Activated CD4-positive, alpha-beta T cell treated with anti-CD3 and anti-CD28 coated beads, Interleukin-2, amount 50 U/mL, for 16 hours (primary cell): ENCODE data around the gene OMP.

Experiments used
- DNase-seq: peaks from one replicate; pipeline ENCODE4 v3.0.0-alpha.2; 2020

The OMP gene

DNA sequence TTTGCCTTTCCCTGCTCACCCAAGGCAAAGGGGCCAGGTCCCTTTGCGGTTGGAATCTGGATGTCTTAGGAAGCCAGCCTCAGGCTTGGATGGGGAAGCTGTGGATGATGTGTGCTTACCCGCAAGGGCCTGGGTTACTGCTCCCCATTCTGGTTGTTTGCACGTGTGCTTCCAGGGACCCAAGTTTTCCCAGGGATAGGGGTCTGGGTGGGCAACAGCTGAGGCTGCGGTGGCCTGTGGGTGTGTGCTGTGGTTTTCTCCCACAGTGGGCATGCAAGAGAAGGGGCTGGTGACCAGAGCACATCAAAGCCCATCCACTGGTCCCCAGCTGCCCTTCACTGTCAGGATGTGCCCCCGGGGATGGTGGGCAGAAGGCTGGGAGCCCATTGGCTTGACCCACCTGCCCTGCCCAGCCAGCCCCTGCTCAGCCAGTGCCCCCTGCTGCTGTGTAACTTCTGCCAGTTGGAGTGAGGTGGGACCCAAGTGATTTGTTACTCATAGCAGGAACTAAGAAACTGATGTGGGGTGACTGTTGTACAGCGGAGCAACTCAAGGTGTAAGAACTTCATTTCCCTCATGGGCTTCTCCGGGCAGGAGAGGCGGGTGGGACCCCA is 32.6 kb upstream of the OMP start:
- no peak for DNase-seq

DNA sequence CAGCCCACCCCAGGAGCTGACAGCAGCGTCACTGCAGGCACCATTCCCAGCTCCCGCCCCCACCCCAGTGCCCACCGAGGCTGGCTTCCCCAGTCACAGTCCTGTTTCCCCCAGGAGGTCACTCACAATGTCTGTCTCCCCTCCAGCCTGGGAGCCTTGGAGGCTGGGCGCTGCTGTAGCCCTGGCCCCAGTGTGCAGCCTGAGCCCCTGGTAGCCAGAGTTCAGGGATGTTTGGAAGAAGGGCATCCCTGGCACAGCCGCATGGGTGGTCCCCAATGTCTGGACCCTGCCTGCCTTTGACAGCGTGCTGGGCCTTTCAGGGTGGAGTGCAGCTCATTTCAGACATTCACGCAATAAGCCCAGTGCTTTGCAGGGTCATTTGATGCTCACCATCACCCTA is 31.6 kb upstream of the OMP start:
- no peak for DNase-seq

DNA sequence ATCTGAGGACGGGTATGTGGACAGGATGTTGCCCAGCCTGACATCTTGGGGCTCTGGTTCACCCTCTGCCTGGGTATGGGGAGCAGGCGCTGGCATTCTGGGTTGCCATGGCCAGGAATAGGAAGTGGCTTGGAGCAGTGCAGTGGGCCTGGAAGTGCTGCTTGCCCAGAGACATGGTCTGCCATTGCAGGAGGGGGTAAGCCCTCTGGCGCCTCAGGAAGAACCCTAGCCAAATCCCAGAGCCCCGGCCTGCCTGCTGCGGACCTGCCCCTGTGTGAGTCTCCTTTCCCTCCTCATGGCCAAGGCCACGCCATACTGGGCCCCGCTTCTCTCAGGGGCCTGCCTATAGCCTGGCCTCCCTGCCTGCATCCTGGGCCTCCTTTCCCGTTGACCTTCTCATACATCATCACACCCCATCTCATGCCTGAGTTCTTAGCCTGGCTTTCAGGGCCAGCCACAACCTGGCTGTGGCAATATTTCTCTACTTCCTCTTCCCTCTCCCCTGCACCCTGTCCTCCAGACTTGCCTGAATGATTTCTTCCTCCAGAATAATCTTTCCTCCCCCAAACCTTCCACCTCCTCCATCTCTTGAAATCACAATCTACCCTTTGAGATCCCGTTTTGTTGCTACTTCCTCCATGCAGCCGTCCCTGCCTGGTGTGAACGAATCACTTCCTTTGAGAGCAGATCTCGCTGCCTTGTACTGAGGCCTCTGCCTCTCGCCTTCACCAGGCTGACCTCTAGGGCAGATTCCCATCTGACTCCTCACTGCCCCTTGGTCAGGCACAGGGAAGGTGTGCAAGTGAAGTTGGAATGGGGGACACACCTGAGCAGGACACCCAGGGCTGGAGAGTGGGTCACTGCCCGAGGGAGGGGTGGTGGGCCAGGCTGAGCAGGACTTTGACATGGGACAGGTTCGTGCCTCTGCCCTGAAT is 30.7 kb upstream of the OMP start:
- DNase-seq: no peak

DNA sequence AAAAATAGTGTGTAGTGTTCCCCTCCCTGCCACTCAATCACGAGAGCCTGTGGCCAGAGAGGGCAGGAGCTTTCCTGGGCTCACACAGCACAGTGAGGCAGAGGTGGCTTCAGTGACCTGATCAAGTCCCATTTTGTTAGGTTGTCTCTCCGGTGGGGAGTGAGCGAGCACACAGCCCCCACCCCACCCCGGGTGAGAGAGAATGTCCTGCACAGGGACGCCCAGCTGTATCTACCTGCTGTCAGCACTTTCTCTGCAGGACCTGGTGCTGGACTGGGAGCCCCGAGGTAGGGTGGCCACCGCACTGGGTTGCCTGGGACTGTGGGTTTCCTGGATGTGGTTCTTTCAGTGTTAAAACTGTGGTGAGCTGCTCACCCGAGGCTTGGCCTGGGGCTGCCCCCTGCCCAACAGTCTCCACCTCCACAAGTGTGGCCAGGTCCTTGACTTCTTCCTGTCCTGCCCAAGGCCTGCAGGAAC is 29.8 kb upstream of the OMP start:
- DNase-seq: peak; percentile 25

DNA sequence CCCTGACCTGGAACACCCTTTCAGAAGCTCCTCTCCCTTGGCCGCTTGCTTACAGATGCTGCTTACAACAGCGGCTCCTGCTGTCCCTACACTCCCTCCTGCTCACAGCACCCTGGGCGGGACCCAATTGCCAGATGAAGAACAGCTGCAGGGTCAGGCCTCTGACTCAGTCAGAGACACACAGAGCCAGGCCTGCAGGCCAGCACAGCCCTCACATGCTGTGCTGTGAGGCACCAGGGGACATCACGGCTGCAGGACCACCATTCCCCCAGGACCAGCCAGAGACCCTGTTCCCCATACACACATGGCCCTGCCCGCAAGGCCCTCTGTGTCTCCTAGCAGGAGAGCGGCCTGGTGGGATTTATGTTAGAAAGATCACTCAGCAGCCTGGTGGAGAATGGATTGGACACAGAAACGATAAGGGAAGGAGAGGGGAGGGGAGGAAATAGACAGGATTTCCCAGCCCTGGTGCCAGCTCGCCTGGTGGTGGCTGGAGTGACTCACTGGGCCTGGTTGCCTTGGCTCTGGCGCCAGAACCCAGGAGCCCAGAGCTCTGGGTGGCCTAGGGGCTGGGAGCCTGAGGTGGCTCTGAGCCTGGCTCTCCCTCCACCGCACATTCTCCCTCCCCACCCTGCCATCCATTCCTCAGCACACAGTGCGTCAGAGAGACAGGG is 29.2 kb upstream of the OMP start:
- no peak for DNase-seq

DNA sequence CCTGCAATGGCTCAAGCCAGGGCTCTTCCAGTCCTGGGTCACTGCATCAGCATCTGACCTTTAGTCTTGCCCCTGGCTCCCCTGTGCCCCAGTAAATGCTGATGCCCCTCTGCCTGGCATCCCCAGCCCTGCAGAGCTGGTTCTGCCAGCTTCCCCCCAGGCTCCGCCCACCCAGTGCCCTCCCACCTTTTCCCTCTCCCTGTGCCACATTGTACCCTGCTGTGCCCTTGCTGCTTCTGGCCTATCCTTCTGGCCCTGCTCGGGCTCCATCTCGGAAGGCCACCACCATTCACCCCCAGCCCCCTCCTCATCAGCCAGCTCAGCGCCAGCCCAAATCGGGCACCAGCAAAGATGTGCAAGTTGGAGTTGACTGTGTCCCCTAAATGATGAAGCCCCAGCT is 28.4 kb upstream of the OMP start:
- no peak for DNase-seq

DNA sequence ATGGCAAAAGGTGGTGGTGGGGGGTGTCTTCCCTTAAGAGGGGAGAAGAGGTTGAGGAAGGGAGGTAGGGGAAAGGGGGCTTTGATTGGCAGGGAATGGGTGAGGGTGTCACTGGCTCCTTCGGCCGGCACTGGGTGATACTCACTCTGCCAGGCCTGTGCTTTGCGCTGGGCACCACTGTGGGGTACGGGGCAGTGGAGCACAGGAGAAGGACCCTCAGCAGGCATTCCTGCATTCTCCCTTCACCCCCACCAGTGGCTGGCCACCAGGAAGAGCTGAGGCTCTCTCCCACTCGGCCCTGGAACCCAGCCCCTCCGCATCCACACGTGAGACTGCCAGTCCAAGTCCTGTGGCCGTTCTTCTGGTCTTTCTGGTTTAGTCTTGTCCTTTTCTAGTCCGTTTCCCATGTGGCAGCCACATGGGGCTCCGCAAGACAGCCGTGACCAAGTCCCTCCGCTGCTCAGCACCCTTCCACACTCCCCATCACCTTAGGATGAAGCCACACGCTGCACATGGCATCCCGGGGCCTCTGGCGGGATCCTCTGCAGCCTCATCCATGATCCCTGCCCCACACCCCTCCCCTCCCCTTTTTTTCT is 27.9 kb upstream of the OMP start:
- no peak for DNase-seq

DNA sequence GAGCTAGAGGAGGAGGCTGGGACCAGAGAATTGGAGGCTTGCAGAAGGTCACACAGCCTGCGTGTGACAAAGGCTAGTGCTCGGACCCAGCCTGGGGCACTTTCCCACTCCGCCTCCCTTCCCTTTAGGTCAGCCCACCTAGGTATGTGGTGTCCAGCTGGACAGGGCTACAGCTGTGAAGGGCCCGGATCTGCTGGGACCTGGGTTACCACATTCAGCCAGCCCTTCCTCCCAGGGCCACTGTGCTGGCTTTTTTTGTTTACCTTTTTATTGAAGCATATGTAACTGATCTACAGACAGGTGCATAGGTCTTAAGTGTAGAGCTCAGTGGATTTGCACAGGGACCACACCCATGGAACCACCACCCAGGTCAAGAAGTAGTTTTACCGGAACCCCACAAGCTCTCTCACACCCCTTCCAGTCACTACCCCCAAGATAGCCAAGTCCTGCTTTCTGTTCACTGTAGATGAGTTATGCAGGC is 27.2 kb upstream of the OMP start:
- no peak for DNase-seq

DNA sequence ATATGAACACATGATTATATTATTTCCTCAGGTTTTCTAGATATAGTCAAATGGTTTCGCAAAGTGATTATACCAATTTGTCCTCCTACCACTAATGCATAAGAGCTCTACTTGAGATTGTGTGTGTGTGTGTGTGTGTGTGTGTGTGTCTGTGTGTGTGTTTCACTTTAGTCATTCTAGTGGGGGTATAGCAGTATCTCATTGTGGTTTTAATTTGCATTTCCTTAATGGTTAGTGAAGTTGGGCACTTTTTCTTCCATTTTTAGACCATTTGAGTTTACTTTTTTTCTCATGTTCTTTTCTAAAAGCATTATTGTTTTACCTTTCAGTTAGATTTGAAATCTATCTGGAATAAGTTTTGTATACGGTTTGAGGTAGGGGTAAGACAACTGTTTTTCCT is 23.0 kb upstream of the OMP start:
- no peak for DNase-seq

DNA sequence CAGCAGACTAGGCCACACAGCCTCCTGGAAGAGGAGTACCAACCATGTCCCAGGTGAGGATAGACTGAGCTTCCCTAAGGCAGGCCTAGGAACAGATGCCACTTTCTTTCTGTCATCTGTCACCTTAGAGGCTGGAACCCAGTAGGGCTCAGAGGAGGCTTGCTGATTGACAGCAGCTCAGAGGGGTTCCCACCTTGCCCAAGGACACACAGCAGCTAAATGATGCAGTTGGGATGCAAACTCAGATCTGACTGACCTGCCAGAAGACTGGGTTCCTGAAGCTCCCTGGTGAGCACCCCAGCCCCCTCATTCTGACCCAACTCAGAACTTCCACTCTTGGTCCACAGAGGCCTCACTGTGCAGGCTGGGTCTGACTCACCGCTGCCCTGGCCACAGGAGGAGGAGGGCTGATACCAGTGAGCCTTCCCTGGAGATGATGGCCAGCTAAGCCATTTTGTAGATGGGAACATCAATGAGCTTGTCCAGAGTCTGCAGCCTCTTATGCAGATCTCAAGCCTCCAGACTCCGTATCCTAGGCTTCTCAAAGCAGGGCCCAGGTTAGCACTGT is 21.9 kb upstream of the OMP start:
- no peak for DNase-seq

DNA sequence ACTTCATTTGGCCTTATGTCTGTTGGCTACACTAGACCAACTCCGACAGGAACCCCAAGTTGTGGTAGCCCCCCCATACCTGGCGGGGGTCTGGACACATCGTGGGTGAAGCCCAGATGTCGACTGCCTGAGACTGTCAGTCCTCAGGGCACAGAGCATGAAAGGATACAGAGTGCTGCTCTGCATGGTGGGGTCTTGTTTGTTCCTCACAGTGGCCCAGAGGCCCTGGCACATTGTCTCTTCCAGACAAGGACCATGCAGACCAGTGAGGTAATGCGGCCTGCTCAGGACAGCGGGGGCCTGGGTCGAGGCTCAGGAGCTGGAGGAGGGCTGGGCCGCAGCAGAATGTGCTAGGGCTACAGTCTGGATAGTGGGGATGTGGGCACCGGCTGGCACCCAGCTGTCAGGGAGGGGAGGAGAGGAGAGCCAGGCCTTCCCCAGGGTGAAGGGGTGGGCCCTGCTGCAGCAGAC is 21.2 kb upstream of the OMP start:
- no peak for DNase-seq

DNA sequence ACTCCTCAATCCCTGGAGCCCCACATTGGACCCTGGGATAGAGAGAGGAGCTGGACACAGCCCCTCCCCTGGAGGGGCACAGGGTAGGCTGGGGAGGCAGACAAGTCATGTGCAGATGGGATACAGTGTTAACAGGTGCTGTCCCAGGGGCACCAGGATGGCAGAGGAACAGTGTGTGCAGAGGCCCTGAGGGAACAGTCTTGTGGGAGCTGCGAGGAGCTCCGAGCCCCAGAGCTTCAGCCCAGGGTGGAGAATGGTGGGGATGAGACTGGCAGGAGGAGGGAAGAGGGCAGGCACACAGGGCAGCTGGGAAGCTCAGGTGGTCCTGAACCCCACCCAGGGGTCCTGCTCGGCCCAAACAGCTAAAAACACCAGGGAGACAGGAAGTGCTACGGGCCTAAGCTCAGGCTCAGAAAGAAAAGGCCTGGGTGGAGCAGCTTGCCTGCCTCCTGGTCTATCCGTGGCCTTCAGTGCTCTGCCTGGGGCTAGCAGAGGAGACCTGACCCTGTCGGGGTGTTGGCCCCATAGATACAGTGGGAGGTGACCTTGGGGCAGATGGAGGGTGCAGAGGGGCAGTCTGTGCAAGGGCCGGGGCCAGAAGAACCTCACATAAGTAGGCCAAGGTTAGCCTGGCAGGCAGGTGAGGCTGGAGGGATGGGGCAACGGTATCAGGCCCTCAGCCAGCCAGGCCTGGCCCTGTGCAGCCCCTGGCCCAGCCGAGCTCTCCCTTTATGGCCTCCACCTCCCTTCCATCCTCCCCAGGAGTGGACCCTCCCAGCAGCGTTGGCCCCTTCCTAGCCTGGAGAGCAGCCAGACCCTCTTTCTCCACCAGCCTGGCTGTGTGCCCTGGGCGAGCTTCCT is 20.4 kb upstream of the OMP start:
- DNase-seq: no peak

DNA sequence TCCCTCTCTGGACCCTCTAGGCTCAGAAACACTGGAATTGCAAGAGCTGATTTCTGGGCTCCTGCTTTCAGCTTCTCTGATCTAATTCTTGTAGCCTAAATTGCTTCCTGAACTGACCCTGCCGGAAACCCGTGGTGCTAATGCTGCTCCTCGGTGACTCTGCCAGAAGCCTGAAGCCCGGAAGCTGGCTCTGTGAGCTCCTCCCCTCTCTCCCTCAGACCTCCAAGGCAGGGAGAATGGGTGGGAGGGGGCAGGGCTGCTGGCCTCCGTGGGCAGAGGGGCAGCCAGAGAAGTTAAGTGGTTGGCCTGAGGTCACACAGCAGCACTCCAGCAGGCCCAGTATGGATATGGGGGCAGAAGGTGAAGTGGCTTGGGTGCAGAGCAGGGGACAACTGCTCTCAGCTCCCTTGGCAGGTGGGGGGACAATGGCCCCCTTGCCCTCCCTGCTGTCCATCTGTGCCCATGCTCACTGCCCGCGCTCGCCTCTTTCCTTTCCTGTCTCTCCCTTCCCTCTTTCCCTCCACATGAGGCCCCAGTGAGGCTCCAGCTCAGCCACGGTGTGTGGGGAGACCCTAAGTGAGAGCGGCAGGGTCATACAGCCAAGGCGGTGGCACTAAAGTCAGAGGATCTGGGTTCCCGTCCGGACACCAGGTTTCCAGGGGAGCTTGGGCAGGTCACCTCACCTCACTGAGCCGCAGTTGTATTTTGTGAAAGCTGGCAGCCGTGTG is 19.6 kb upstream of the OMP start:
- DNase-seq: peak; percentile 46

DNA sequence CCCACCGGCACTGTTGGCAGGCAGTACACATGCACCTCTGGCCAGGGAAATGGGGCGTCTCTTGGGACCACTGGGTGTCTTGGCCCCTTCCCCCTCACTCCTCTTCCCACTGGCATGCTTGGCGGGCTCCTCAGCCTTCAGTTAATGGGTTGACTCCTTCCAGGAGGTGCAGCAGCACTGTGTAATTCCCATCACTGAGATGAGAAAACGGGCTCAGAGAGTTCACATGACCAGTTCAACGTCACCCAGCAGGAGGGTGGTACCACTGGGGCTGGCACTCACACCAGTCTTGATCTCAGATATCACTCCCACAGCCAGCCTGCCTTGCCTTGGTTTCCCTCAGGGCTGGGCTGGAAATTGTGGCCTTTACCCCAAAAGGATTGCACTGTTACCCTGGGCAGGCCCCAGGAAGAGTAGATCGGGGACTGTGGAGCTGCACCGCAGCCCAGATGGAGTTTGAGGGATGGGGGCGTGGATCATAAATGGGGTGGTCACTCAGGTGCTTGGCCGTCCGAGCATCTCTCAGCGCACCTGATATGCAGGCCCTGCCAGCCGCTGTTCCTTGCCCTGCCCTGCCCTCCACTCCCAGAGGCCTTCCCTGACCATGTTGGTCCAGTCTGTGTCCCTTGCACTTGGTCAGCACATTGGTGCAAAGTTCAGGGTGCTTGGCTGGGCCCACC is 18.9 kb upstream of the OMP start:
- no peak for DNase-seq

DNA sequence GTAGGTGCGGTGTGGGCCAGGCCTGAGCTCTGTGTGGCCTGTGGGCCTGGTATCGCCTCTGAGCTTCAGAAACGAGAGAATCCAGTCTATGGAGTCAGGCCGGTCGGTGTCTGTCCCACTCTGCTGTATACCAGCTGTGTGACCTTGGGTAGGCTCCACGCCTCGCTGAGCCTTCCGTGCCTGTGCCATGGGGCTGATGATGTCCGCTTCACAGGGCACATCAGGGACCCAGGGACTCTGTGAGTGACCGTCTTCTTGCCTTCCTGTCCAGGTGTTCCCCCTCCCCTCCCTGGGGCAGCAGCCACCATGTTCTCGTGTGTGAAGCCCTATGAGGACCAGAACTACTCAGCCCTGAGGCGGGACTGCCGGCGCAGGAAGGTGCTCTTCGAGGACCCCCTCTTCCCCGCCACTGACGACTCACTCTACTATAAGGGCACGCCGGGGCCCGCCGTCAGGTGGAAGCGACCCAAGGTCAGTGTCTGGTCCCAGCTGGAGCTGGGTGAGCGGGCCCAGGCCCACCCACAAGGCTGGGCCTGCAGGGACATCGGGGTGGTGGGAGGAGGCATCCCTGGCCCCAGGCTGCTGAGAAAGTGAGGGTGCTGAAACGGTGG is 18.0 kb upstream of the OMP start:
- DNase-seq: no peak

DNA sequence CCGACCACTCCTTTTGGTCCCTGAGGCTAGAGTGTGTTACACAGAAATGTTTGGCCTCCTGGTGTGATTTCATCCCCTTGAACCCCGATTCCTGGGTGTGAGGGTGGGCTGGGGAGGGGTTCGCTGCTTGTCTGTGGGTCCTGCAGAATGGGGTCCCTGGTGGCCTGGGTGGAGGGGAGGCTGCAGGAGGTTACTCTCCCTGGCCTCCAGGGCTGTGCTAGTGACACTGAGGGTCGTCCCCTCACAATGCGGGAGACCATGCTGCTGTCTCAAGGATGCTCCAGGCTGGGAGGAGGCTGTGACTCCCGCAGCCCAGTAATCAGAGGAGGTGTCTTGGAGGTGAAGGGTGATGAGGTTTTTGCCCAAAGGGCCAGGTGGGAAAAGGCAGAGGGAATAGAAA is 17.0 kb upstream of the OMP start:
- no peak for DNase-seq

DNA sequence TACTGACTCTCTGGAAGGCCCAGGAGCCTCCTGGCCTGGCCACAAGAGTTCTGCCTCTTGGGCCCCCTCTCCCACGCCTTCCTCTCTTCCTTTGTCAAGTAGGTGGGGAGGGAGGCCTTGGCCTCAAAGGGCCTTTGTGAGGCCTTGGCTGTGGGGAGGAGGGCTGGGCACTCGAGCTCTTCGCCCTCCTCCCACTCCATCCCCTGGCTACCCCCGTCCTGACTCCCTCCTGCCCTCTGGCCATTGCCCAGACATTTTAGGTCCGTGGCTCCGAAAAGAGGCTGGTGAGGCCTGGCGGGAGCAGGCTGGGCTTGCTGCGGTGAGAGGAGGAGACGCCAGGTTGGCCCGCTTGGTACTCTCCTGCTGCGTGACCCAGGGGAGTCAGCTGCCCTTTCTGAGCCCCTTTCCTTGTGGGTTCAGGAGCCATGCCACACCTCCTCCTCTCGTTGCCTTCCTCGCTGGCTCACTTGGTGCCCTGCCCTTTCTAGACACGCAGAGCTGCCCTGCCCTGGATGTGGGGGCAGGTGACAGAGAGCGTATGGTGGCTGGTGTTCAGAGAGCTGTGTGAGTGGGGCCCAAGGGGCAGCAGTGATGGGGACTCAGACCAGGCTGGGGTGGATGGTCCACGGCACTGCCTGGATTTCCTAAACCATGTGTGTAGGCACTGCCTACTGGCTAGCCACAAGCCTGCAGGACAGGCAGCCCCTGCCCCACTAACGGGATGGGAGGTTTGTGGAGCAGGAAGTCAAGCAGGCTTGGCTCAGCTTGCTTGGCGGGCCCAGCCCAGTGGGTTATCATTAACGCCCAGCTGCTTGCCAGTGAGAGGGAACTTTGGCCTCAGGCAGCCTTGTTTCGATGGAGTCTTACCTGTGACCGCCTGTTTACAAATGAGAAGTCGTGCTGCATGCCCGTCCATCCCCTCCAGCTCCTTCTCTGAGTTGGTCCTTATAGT is 15.8 kb upstream of the OMP start:
- DNase-seq: no peak

DNA sequence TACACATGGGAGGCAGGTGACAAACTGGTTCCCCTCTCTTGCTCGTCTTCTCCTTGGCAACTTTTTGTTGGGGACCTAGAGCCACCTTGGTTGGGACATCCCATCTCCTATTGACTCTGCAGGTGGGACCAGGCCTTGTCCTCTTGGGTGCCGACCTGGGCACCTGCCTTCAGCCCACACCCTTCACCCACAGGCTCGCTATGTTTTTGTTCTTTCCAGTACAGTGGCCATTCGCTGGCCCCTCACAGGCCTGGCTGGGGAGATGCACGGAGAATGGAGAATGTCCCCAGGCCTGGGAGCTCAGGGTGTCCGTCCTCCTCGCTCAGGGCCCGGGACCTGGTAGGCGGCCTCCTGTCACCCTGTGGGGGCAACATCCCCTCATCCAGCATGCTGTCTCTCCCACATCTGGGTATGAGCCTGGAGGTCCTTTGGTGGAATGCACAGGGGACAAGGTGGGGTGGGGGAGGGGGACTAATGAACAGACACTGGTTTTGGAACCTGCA is 14.9 kb upstream of the OMP start:
- no peak for DNase-seq
